ENCODE data around the gene FGF23. TPM values are rescaled to one million over a fixed set of nuclear protein-coding genes. Genes with fewer than 3 reads are reported as not detected.

The FGF23 gene
- total RNA-seq, 4 donors from 2014 or later, result not detected

- no peaks in the 10 kb centered on the region for H3K27me3 ChIP-seq
- no peaks in the 10 kb centered on the region for H3K36me3 ChIP-seq
- H3K9me3 ChIP-seq, result no peaks in the 10 kb centered on the region
- H3K4me3 ChIP-seq, result no peak overlapping the region
- no peaks in the 10 kb centered on the region for H3K4me1 ChIP-seq
- no peak for DNase-seq
- no peak overlapping the region for H3K27ac ChIP-seq
- TF ChIP-seq POLR2A (IDR thresholded peaks at IDR 0.05), result no peak
- TF ChIP-seq CTCF (IDR thresholded peaks at IDR 0.05), result no peak
Measured at GRCh38 chr12:4395818-4396217, 16.3 kb upstream of the FGF23 start.

DNA sequence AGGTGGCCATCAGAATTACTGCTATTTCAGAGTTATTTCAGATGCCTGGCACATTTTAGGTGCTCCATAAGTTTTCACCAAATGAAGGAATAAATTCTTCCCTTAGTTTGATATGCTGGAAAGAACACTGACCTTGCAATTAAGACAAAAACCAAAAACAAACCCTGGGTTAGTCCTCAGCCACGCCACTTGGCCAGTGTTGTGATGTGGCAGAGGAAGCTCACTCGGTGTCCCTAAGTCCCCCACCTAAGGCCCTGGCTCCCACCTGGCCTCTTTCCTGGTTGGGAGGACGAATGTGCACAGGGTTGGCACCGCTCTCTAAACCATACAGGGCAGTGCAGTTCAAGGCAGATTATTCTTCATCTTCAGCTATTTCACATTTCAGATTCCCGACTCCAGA, 13.7 kb upstream of the FGF23 start:
- no peak for DNase-seq
- Histone ChIP-seq H3K4me1 (no peaks in the 10 kb centered on the region), H3K27me3 (no peaks in the 10 kb centered on the region), H3K36me3 (no peaks in the 10 kb centered on the region), H3K4me3 (no peak overlapping the region), H3K9me3 (no peaks in the 10 kb centered on the region), H3K27ac (no peak overlapping the region)
- no peak for TF ChIP-seq POLR2A (IDR thresholded peaks at IDR 0.05)
- TF ChIP-seq CTCF (IDR thresholded peaks at IDR 0.05), result no peak

DNA sequence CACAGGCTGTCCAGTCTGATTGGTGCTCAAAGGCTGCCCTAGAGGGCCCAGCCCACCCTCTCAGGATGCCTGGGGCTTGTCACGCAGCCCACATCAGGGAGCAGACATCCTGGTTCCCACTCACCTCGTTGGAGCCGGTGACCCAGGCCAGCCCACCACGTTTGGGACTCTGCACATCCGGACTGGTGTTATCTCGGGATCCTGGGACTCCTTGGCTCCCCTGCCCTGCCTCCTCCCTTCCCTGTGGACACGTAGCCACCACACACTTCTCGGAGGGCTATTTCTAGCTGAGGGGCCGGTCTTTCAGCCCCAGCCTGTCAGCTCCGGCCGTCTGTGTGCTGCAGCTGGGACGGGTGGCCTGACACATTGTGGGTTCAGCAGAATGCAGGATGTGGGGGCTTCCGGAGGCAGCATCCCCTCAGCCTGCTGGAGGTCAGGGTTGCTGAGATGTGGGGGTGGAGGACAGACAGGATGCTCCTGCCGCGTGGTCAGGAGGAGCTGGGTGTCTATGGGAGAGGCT, 12.8 kb upstream of the FGF23 start:
- H3K4me3 ChIP-seq, result no peak overlapping the region
- no peak for TF ChIP-seq CTCF (IDR thresholded peaks at IDR 0.05)
- no peak for TF ChIP-seq POLR2A (IDR thresholded peaks at IDR 0.05)
- H3K27ac ChIP-seq, result no peak overlapping the region
- no peaks in the 10 kb centered on the region for H3K4me1 ChIP-seq
- no peaks in the 10 kb centered on the region for H3K36me3 ChIP-seq
- DNase-seq, result no peak
- H3K27me3 ChIP-seq, result no peaks in the 10 kb centered on the region
- H3K9me3 ChIP-seq, result no peaks in the 10 kb centered on the region

DNA sequence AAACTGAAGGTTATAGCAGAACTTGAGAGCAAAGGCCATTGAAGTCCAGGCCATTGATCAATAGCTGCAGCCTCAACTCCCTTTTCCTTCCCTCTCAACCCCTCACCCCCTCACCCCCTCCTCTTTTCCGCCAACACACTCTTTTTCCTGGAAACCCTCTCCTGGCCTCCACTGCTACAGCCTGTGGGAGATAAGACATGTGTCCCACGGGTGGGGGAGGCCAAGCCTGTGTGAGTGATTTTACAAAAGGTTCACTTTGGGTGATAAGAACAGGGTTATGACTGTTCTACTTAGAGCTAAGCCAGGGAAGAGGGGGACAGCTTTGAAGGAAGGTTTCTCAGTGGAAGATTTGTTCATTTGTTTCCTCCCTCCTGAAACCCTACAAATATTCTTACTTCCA, 9.2 kb upstream of the FGF23 start:
- TF ChIP-seq POLR2A (IDR thresholded peaks at IDR 0.05) (no peak), CTCF (IDR thresholded peaks at IDR 0.05) (no peak)
- no peak overlapping the region for H3K4me3 ChIP-seq
- H3K27ac ChIP-seq, result no peak overlapping the region
- H3K9me3 ChIP-seq, result no peaks in the 10 kb centered on the region
- no peaks in the 10 kb centered on the region for H3K4me1 ChIP-seq
- no peaks in the 10 kb centered on the region for H3K27me3 ChIP-seq
- H3K36me3 ChIP-seq, result no peaks in the 10 kb centered on the region
- DNase-seq, result no peak

- Histone ChIP-seq H3K27me3 (no peaks in the 10 kb centered on the region), H3K27ac (no peak overlapping the region), H3K4me3 (no peak overlapping the region), H3K9me3 (no peaks in the 10 kb centered on the region), H3K4me1 (no peaks in the 10 kb centered on the region), H3K36me3 (no peaks in the 10 kb centered on the region)
- no peak for DNase-seq
- no peak for TF ChIP-seq POLR2A (IDR thresholded peaks at IDR 0.05)
- no peak for TF ChIP-seq CTCF (IDR thresholded peaks at IDR 0.05)
Measured at GRCh38 chr12:4388032-4388431, 8.5 kb upstream of the FGF23 start.

DNA sequence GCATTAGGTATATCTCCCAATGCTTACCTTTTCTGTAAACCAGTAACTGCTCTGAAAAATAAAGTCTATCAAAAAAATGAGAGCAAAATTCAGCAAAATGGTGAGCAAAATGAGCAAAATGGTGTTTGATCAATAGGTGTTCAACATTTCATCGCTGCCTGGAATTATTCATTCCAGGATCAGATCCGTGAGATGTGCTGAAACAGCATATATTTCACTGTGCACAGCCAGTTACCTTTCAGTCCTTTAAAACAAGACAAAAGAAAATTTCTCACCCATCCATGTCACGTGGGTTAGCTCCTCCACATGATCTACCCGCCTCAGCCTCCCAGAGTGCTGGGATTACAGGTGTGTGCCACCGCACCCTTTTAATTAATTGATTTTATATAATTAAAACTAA, 8.1 kb upstream of the FGF23 start:
- H3K27me3 ChIP-seq, result no peaks in the 10 kb centered on the region
- no peak overlapping the region for H3K27ac ChIP-seq
- no peak for TF ChIP-seq CTCF (IDR thresholded peaks at IDR 0.05)
- TF ChIP-seq POLR2A (IDR thresholded peaks at IDR 0.05), result no peak
- DNase-seq, result no peak
- no peak overlapping the region for H3K4me3 ChIP-seq
- H3K9me3 ChIP-seq, result no peaks in the 10 kb centered on the region
- H3K4me1 ChIP-seq, result no peaks in the 10 kb centered on the region
- H3K36me3 ChIP-seq, result no peaks in the 10 kb centered on the region
